Breast epithelium (tissue), 4 donors: ENCODE results near the gene NRG3. TPM values are rescaled to one million over a fixed set of nuclear protein-coding genes. Genes with fewer than 3 reads are reported as not detected.
"Not testable (repeated sequence)": the region's sequence is repeated elsewhere in the genome, so short reads cannot be mapped to it uniquely, and the experiment has no call there.

ENCODE experiments used
- DNase-seq, 2 donors: peaks; one replicate each; pipeline ENCODE4 v3.0.0-alpha.2; 2019; ENCODE audit warnings: low spot score in 2 of 2
- H3K27ac ChIP-seq, 2 donors: fragments of 200-600 bp; sonication (generic) in 1 of 2; one replicate each; pipeline ENCODE4 v1.5.1; 2016 to 2019; ENCODE audit warnings: mild to moderate bottlenecking in 1 of 2
- H3K27me3 ChIP-seq, 2 donors: fragments of 200-600 bp; sonication (generic) in 1 of 2; one replicate each; pipeline versions ENCODE4 v1.5.1 to v1.6.0; 2017 to 2019; ENCODE audit warnings: control low read depth in 1 of 2, mild to moderate bottlenecking in 1 of 2
- H3K36me3 ChIP-seq: fragments of 200-600 bp; one replicate; pipeline ENCODE4 v1.5.1; 2019
- H3K4me1 ChIP-seq, 2 donors: fragments of 200-600 bp; sonication (generic); one replicate each; pipeline ENCODE4 v1.5.1; 2016 to 2019; ENCODE audit warnings: control low read depth in 1 of 2
- H3K4me3 ChIP-seq, 3 donors: fragments of 200-600 bp; sonication (generic); 1 replicate in 2 of 3; 2 replicates in 1 of 3; pipeline ENCODE4 v1.5.1; 2016 to 2019; ENCODE audit warnings: mild to moderate bottlenecking in 3 of 3, moderate library complexity in 2 of 3
- H3K9me3 ChIP-seq, 2 donors: fragments of 200-600 bp; sonication (generic) in 1 of 2; one replicate each; pipeline ENCODE4 v1.5.1; 2016 to 2019; ENCODE audit warnings: control low read depth in 1 of 2
- CTCF ChIP-seq, 3 donors: fragments of 450-650 bp; IDR thresholded peaks; one replicate each; pipeline ENCODE4 v1.5.1; 2016 to 2017; ENCODE audit warnings: antibody characterized with exemption in 3 of 3, mild to moderate bottlenecking in 3 of 3, moderate library complexity in 3 of 3
- POLR2A ChIP-seq: fragments of 450-650 bp; IDR thresholded peaks from one replicate; pipeline ENCODE4 v1.6.1; 2016; ENCODE audit warnings: antibody characterized with exemption, mild to moderate bottlenecking, moderate library complexity
- POLR2AphosphoS5 ChIP-seq, 3 donors: sonication (generic); formaldehyde crosslinking; IDR thresholded peaks; one replicate each; pipeline ENCODE4 v1.6.1; 2017; ENCODE audit warnings: antibody characterized with exemption in 3 of 3
- intact Hi-C: fragments of 100-400 bp; cut with DNase I; formaldehyde crosslinking; loops from one replicate; pipeline ENCODE4 v1.15.1; 2023; ENCODE audit warnings: low total_unique reads
- total RNA-seq, 3 donors: library from RNA; depleted of rRNA; stranded (reverse); fragments of >200 nt; gene quantifications; one replicate each; pipeline ENCODE4 v1.1.0, GENCODE V29; 2016

Gene NRG3
- total RNA-seq, 3 donors from 2014 or later = 0.16 to 0.88 (median 0.33) TPM

- Histone ChIP-seq H3K4me1 (no peaks in the 10 kb centered on the region), H3K36me3 (no peaks in the 10 kb centered on the region), H3K9me3 (no peaks in the 10 kb centered on the region), H3K27ac (no peak overlapping the region), H3K4me3 (no peak overlapping the region), H3K27me3 (no peaks in the 10 kb centered on the region)
- TF ChIP-seq POLR2AphosphoS5 (IDR thresholded peaks at IDR 0.05) = no peak
- no peak for TF ChIP-seq POLR2A
- no peak for TF ChIP-seq CTCF (IDR thresholded peaks at IDR 0.05)
- intact Hi-C loops = no loop called here
- DNase-seq = no peak
Observed at GRCh38 chr10:82980321-82980720, 1105.3 kb downstream of the NRG3 start.

- intact Hi-C loops = no loop called here
- no peak for TF ChIP-seq POLR2A
- no peak for TF ChIP-seq CTCF (IDR thresholded peaks at IDR 0.05)
- TF ChIP-seq POLR2AphosphoS5 (IDR thresholded peaks at IDR 0.05) = no peak
- Histone ChIP-seq H3K36me3 (no peaks in the 10 kb centered on the region), H3K9me3 (no peaks in the 10 kb centered on the region), H3K27ac (no peak overlapping the region), H3K27me3 (no peaks in the 10 kb centered on the region), H3K4me3 (no peak overlapping the region), H3K4me1 (no peaks in the 10 kb centered on the region)
- no peak for DNase-seq
Observed at GRCh38 chr10:82981137-82981723, 1106.2 kb downstream of the NRG3 start.

GRCh38 chr10:82982110-82982608 lies 1107.2 kb downstream of the NRG3 start:
- H3K27ac ChIP-seq = no peak overlapping the region
- H3K4me3 ChIP-seq = no peak overlapping the region
- H3K4me1 ChIP-seq = no peaks in the 10 kb centered on the region
- no peaks in the 10 kb centered on the region for H3K36me3 ChIP-seq
- H3K9me3 ChIP-seq = no peaks in the 10 kb centered on the region
- no peak for DNase-seq
- H3K27me3 ChIP-seq = no peaks in the 10 kb centered on the region
- TF ChIP-seq POLR2A (no peak), POLR2AphosphoS5 (IDR thresholded peaks at IDR 0.05) (no peak), CTCF (IDR thresholded peaks at IDR 0.05) (no peak)
- intact Hi-C loops = no loop called here

GRCh38 chr10:82986216-82986615 lies 1111.2 kb downstream of the NRG3 start:
- no peak for DNase-seq
- Histone ChIP-seq H3K4me3 (no peak overlapping the region), H3K4me1 (no peaks in the 10 kb centered on the region), H3K27me3 (no peaks in the 10 kb centered on the region), H3K27ac (no peak overlapping the region), H3K9me3 (no peaks in the 10 kb centered on the region), H3K36me3 (no peaks in the 10 kb centered on the region)
- TF ChIP-seq CTCF (IDR thresholded peaks at IDR 0.05) = no peak
- no peak for TF ChIP-seq POLR2A
- TF ChIP-seq POLR2AphosphoS5 (IDR thresholded peaks at IDR 0.05) = no peak
- intact Hi-C loops = no loop called here

- H3K4me3 ChIP-seq, H3K36me3 ChIP-seq, H3K27me3 ChIP-seq, H3K27ac ChIP-seq, intact Hi-C loops, DNase-seq, H3K4me1 ChIP-seq, H3K9me3 ChIP-seq: not testable (repeated sequence)
Observed at GRCh38 chr10:83006479-83006878, 1131.5 kb downstream of the NRG3 start.

GRCh38 chr10:83007510-83007909 lies 1132.5 kb downstream of the NRG3 start:
- H3K4me1 ChIP-seq = no peaks in the 10 kb centered on the region
- no peak overlapping the region for H3K4me3 ChIP-seq
- intact Hi-C loops = no loop called here
- H3K27me3 ChIP-seq = no peaks in the 10 kb centered on the region
- no peaks in the 10 kb centered on the region for H3K9me3 ChIP-seq
- H3K36me3 ChIP-seq = no peaks in the 10 kb centered on the region
- TF ChIP-seq POLR2A (no peak), CTCF (IDR thresholded peaks at IDR 0.05) (no peak), POLR2AphosphoS5 (IDR thresholded peaks at IDR 0.05) (no peak)
- no peak overlapping the region for H3K27ac ChIP-seq
- no peak for DNase-seq
